ENCODE measurements around the gene AGBL3. TPM values are rescaled to one million over a fixed set of nuclear protein-coding genes. Genes with fewer than 3 reads are reported as not detected.

The AGBL3 gene
- total and polyA plus RNA-seq, 3 donors from 2014 or later: 10.0 to 21.6 (median 13.9) TPM

DNA sequence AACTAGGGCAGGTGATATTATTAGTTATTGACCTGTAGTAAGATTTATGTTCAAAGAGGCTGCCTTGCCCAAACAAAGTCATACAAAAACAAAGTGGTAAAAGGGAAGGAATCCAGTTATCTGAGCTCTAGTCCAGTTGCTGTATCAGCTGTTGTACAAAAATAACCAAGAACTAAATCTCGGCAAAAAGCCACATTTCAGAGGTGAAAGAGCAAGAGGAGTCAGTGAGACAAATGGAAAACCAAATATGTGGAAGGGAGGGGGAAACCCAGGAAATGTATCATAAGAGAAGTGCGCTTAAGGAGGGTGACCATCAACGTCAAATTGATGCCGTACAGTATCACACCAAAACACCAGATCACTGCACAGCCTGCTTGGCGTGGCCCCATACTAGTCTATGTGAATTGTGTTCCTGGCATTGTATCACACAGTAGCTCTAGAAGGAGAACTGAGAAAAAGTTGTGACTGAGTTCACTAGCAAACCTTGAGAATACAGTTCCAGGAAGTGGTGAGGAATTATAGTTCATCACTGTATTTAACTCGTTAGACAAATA is 6.4 kb downstream of the AGBL3 start:
- no peak for DNase-seq
- WGBS, 2 donors: 51 to 68% methylated on average over 6 of the region's 6 CpGs
- TF ChIP-seq POLR2A (IDR thresholded peaks at IDR 0.05): no peak
- TF ChIP-seq, protein P1, sequence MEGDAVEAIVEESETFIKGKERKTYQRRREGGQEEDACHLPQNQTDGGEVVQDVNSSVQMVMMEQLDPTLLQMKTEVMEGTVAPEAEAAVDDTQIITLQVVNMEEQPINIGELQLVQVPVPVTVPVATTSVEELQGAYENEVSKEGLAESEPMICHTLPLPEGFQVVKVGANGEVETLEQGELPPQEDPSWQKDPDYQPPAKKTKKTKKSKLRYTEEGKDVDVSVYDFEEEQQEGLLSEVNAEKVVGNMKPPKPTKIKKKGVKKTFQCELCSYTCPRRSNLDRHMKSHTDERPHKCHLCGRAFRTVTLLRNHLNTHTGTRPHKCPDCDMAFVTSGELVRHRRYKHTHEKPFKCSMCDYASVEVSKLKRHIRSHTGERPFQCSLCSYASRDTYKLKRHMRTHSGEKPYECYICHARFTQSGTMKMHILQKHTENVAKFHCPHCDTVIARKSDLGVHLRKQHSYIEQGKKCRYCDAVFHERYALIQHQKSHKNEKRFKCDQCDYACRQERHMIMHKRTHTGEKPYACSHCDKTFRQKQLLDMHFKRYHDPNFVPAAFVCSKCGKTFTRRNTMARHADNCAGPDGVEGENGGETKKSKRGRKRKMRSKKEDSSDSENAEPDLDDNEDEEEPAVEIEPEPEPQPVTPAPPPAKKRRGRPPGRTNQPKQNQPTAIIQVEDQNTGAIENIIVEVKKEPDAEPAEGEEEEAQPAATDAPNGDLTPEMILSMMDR (IDR thresholded peaks at IDR 0.05): no peak
- no peaks in the 10 kb centered on the region for H3K27me3 ChIP-seq
- peak overlapping the region in 1 of 2 donors; percentile 41 for H3K27ac ChIP-seq
- intact Hi-C loops (cut with DNase I; ENCODE audit: low total_unique reads): no loop called here
- peaks cover 15% of the 10 kb centered on the region for H3K4me1 ChIP-seq
- H3K9me3 ChIP-seq: no peaks in the 10 kb centered on the region
- no peaks in the 10 kb centered on the region for H3K36me3 ChIP-seq (ENCODE audit: low read depth, missing control alignments)
- no peak overlapping the region for H3K4me3 ChIP-seq

- H3K4me3 ChIP-seq: no peak overlapping the region
- intact Hi-C loops (cut with DNase I; ENCODE audit: low total_unique reads): no loop called here
- peaks cover 15% of the 10 kb centered on the region for H3K4me1 ChIP-seq
- 91 to 94% methylated on average over 2 of the region's 2 CpGs for WGBS, 2 donors
- H3K36me3 ChIP-seq (ENCODE audit: low read depth, missing control alignments): no peaks in the 10 kb centered on the region
- TF ChIP-seq, protein P1 (IDR thresholded peaks at IDR 0.05): no peak
- no peak for TF ChIP-seq POLR2A (IDR thresholded peaks at IDR 0.05)
- H3K27me3 ChIP-seq: no peaks in the 10 kb centered on the region
- no peak overlapping the region for H3K27ac ChIP-seq
- DNase-seq: no peak
- no peaks in the 10 kb centered on the region for H3K9me3 ChIP-seq
These were observed 7.7 kb downstream of the AGBL3 start for GRCh38 chr7:134993877-134994456.

DNA sequence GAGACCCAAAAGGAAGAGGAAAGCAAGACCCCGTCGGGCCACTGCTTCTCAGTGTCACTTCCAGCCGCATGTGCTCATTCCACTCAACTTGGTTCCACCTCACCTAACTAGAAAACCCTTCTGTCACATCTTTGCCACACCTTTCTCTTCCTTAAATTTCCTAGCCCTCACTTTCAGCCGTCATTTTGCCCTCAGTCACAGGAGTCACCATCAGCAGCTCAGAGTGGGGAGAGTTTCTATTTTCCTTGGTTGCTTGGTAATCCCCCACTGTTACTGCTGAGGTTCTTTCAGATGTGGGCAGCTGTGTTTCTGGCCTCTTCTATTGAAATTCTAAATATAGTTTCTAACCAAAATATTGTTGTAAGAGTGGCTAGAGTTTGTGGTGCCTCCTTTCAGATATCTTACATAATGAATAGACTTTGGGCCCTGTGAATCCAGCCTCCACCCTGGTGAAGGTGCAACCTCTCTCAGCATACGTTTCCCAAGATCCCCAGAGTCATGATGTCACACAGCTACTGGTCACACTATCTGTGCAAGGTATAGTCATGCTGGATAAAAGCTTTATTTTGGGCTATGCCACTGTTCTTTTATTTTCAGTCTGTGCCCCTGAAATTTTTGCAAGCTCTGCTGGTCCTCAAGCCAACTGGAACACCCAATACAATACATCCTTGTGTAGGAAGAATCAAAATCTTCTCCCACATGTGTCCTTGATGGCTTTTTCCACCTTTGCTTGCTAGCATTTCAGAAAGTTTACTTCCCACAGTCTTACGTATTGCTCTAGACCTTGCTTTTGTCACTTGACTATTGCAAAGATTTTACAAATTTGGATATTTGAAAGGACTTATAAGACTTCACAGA is 9.2 kb downstream of the AGBL3 start:
- intact Hi-C loops (cut with DNase I; ENCODE audit: low total_unique reads): no loop called here
- H3K4me1 ChIP-seq: peaks cover 15% of the 10 kb centered on the region
- H3K4me3 ChIP-seq: no peak overlapping the region
- TF ChIP-seq, protein P1 (IDR thresholded peaks at IDR 0.05): no peak
- no peak for TF ChIP-seq POLR2A (IDR thresholded peaks at IDR 0.05)
- WGBS, 2 donors: 59 to 69% methylated on average over 6 of the region's 6 CpGs
- no peaks in the 10 kb centered on the region for H3K27me3 ChIP-seq
- no peaks in the 10 kb centered on the region for H3K9me3 ChIP-seq
- no peak for DNase-seq
- H3K36me3 ChIP-seq (ENCODE audit: low read depth, missing control alignments): no peaks in the 10 kb centered on the region
- peak overlapping the region; percentile 8 to 17 for H3K27ac ChIP-seq

- TF ChIP-seq POLR2A (IDR thresholded peaks at IDR 0.05): no peak
- TF ChIP-seq, protein P1 (IDR thresholded peaks at IDR 0.05): no peak
- H3K27me3 ChIP-seq: no peaks in the 10 kb centered on the region
- 43 to 61% methylated on average over 2 of the region's 2 CpGs for WGBS, 2 donors
- no peak for DNase-seq
- no peaks in the 10 kb centered on the region for H3K36me3 ChIP-seq (ENCODE audit: low read depth, missing control alignments)
- peaks cover 15% of the 10 kb centered on the region for H3K4me1 ChIP-seq
- no peak overlapping the region for H3K4me3 ChIP-seq
- peak overlapping the region; percentile 8 to 17 for H3K27ac ChIP-seq
- intact Hi-C loops (cut with DNase I; ENCODE audit: low total_unique reads): no loop called here
- no peaks in the 10 kb centered on the region for H3K9me3 ChIP-seq
These were observed 9.8 kb downstream of the AGBL3 start for GRCh38 chr7:134996097-134996550.
